HS-5 (cell line): ENCODE data around the gene ENTHD1.

Experiments
- DNase-seq: peaks from one replicate; pipeline ENCODE4 v3.0.0-alpha.2; 2012; ENCODE audit warnings: low read depth

Gene ENTHD1

DNA sequence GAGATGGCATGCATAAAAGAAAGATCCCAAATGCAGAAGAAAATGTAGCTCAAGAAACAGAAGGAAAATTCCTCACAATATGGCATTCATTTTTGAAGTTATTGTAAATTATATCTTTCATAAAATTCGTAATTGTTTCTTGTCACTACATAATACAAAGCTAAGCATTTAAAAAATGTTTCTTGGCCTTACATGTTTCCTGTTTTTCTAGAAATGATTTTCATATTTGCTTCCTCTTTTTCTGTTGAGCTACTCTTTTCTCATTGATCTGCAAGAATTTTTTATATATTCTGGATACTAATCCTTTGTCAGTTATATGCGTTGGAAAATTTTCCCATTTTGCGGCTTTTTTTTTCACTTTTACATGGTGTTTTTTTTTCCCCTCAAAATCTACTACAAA, 48.0 kb downstream of the ENTHD1 start:
- no peak for DNase-seq

- no peak for DNase-seq
Measured at GRCh38 chr22:39839917-39840510, 53.5 kb downstream of the ENTHD1 start.

DNA sequence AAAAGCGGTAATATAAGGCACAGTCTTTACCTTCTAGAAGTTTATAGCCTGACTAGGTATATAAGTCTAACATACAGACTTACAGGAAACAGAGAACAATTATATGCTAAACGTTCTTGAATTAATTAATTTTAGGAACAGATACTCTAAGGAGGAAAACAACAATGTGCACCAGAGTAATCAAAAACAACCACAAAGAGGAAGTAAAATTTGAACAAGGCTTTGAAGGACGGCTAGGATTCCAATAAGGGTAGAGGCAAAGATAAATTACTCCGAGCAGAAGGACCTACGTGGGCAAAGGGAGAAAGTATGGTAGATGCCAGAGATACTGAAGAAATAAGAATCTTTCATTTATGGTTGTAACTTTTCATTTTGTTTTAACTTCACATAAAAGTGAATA, 54.4 kb downstream of the ENTHD1 start:
- DNase-seq, result no peak

DNA sequence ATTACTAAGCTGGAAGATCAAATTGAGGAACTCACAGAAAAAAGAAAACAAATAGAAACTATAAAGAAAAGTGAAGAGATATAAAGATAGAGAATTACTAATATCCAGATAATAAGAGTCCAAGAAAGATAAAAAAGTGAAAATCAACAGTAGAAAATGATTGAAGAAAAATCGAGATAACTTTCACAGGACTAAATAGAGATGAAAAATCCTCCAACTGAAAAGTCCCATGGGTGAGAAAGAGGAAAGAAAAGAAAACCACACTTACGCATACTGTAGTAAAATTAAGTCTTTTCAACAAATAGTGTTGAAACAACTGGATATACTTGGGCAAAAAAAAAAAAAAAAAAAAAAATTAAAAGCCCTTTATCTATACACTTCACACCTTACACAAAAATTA, 60.0 kb downstream of the ENTHD1 start:
- DNase-seq, result no peak

- DNase-seq, result no peak
Measured at GRCh38 chr22:39833093-39833492, 60.5 kb downstream of the ENTHD1 start.

- no peak for DNase-seq
Measured at GRCh38 chr22:39832627-39833074, 60.9 kb downstream of the ENTHD1 start.

DNA sequence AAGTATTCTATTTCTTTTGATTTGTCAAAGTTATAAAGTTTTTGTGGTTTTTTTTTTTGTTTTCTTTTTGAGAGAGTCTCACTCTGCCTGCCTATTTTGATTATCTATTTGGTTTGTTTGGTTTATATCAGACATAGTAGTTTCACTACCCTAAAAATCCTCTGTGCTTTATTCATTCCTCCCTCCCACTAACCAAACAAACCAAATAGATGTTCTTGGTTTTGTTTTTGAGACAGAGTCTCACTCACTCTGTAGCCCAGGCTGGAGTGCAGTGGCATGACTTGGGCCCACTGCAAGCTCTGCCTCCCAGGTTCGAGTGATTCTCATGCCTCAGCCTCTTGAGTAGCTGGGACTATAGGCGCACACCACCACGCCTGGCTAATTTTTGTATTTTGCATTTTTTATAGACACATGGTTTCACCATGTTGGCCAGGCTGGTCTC, 67.9 kb downstream of the ENTHD1 start:
- DNase-seq, result no peak

GRCh38 chr22:39821008-39821407, 72.6 kb downstream of the ENTHD1 start:
- DNase-seq, result no peak

GRCh38 chr22:39820256-39820655, 73.3 kb downstream of the ENTHD1 start:
- DNase-seq, result peak; percentile 68

DNA sequence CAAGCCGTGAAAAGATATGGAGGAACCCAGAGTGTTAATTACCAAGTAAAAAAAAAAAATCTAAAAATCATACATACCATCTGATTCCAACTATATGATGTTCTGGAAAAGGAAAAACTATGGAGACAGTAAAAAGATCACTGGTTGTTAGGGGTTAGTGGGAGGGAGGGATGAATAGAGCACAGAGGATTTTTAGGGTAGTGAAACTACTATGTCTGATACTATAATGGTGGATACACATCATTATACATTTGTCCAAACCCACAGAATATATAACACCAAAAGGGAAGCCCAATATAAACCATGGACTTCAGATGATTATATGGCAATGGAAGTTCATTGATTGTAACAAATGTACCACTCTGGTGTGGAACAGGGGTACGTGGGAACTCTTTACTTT, 74.1 kb downstream of the ENTHD1 start:
- DNase-seq, result no peak

GRCh38 chr22:39818094-39818493, 75.5 kb downstream of the ENTHD1 start:
- no peak for DNase-seq

- DNase-seq, result no peak
Measured at GRCh38 chr22:39815932-39816331, 77.6 kb downstream of the ENTHD1 start.

DNA sequence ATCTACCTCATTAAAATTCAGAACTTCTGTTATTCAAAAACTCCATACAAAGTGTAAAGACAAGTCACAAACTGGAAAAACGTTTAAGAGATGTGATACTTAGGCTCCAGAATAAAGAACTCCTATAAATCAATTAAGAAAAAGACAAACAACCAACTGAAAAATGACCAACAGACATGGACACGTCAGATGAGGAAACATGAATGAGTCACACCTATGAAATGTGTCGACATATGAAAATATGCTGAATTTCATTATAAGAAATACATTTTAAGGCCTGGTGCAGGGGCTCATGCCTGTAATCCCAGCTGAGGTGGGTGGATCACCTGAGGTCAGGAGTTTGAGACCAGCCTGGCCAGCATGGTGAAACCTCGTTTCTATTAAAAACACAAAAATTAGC, 78.7 kb downstream of the ENTHD1 start:
- DNase-seq, result peak; percentile 56

GRCh38 chr22:39809772-39810557, 83.6 kb downstream of the ENTHD1 start:
- DNase-seq, result no peak

DNA sequence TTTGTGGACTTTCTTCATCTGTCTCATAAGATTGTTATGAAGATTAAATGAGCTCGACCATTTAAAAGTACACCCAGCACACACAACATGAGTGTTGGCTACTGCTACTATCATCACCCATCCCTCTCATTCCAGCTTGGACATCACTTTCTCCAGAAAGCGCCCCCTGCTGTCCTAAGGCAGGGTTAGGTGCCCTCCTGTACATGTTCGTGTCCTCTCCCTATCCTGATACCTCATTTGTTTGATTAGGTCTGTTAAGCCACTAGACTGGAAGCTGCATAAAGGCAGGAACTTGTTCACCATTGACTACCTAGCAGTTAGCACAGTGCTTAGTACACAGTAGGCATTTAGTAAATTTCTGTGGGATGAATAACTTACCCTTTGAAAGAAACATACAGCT, 85.5 kb downstream of the ENTHD1 start:
- no peak for DNase-seq

DNA sequence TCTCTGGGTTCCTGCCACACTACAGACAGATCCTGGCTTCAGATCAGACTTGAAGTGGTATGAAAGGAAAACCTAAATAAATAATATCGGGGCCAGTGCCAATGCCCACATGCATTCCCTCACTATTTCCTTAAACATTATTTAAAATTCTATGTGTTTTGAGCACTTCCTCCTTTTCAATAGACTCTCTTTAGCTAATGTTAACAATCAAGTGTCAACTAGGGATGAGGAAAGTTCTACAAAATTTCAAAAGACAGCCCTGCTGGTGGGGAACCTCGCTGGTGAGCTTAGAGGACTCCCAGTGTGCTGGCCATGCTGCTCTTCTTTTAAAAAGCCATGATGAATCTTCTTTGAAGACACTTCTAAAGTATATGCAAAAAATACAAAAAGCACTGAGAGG, 87.5 kb downstream of the ENTHD1 start:
- no peak for DNase-seq

- no peak for DNase-seq
Measured at GRCh38 chr22:39805117-39805516, 88.4 kb downstream of the ENTHD1 start.

- DNase-seq, result no peak
Measured at GRCh38 chr22:39802682-39803081, 90.9 kb downstream of the ENTHD1 start.

- DNase-seq, result no peak
Measured at GRCh38 chr22:39800790-39801520, 92.6 kb downstream of the ENTHD1 start.

DNA sequence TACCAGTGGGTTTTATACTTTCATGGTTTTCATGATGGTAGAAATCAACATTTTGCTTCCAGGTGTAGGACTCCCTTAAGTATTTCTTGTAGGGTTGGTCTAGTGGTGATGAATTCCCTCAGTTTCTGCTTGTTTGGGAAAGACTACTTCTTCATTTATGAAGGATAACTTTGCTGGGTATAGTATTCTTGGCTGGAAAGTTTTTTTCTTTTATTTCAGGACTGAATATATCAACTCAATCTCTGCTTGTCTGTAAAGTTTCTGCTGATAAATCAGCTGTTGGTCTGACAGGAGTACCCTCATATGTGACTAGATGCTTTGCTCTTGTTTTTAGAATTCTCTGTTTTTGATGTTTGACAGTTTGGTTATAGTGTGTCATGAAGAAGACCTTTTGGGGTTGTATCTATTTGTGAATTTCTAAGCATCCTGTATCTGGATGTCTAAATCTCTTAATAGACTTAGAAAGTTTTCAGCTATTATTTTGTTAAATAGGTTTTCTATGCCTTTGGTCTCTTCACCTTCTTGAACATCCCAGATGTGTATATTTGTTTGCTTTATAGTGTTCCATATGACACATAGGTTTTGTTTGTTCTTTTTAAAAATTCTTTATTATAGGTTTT, 95.9 kb downstream of the ENTHD1 start:
- DNase-seq, result no peak

GRCh38 chr22:39789788-39790187, 103.8 kb downstream of the ENTHD1 start:
- no peak for DNase-seq

DNA sequence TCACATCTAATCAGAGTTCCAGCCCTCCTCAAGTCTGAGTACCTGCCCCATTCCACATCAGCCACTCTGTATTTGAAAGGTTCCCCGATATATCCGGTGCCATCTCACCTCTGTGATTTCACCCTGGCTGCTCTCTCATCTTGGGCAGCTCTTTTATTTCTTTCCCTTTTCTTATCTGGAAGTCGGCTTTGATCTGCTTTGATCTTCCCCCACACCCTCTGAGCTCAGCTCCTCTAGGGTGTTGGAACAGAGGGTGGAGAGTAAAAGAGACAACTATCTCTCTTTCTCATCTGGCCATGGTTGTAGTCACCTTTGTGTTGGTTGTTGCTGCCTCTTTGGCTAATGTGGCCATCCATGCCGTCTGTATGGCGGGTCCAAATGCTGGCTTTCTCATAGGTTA, 108.3 kb downstream of the ENTHD1 start:
- DNase-seq, result no peak
